H9 (cell line): ENCODE data around the gene YEATS4. TPM values are rescaled to one million over a fixed set of nuclear protein-coding genes. Genes with fewer than 3 reads are reported as not detected.

Experiments
- DNase-seq: peaks from one replicate; pipeline ENCODE4 v3.0.0-alpha.2; 2017
- H2AFZ ChIP-seq: one replicate; pipeline ENCODE4 v1.6.1; 2013; ENCODE audit warnings: mild to moderate bottlenecking, low read length, control low read depth, moderate library complexity
- H2AK5ac ChIP-seq: 2 replicates; pipeline ENCODE4 v1.6.1; 2013; ENCODE audit warnings: low read length, control low read depth, mixed read lengths; ENCODE audit not compliant: insufficient read length
- H2BK120ac ChIP-seq: one replicate; pipeline ENCODE4 v1.6.1; 2013; ENCODE audit warnings: low read depth, mild to moderate bottlenecking, low read length, control low read depth, inconsistent platforms; ENCODE audit not compliant: poor library complexity, severe bottlenecking
- H2BK12ac ChIP-seq: 2 replicates; pipeline ENCODE4 v1.6.1; 2013; ENCODE audit warnings: low read length, control low read depth, mixed read lengths, low read depth; ENCODE audit not compliant: insufficient read length
- H2BK15ac ChIP-seq: 2 replicates; pipeline ENCODE4 v1.6.1; 2013; ENCODE audit warnings: low read depth, low read length, control low read depth
- H2BK20ac ChIP-seq: one replicate; pipeline ENCODE4 v1.6.1; 2013; ENCODE audit warnings: low read depth, mild to moderate bottlenecking, low read length, control low read depth, inconsistent platforms; ENCODE audit not compliant: poor library complexity, severe bottlenecking
- H2BK5ac ChIP-seq: 2 replicates; pipeline ENCODE4 v1.6.1; 2013; ENCODE audit warnings: low read length, control low read depth, mixed read lengths; ENCODE audit not compliant: insufficient read length
- H3K14ac ChIP-seq: 2 replicates; pipeline ENCODE4 v1.6.1; 2013; ENCODE audit warnings: low read length, control low read depth; ENCODE audit not compliant: insufficient read depth
- H3K18ac ChIP-seq: 2 replicates; pipeline ENCODE4 v1.6.1; 2013; ENCODE audit warnings: low read depth, mild to moderate bottlenecking, mixed read lengths, low read length, control low read depth; ENCODE audit not compliant: insufficient read length
- H3K23ac ChIP-seq: 2 replicates; pipeline ENCODE4 v1.6.1; 2013; ENCODE audit warnings: low read length, control low read depth, mixed read lengths, low read depth; ENCODE audit not compliant: insufficient read length
- H3K23me2 ChIP-seq: 2 replicates; pipeline ENCODE4 v1.6.1; 2013; ENCODE audit warnings: low read depth, mild to moderate bottlenecking, mixed read lengths, low read length, control low read depth; ENCODE audit not compliant: insufficient read length, poor library complexity, severe bottlenecking
- H3K27ac ChIP-seq: 2 replicates; pipeline ENCODE4 v1.5.1; 2013; ENCODE audit warnings: low read length, control low read depth, mixed read lengths, low read depth; ENCODE audit not compliant: insufficient read length
- H3K27me3 ChIP-seq: 2 replicates; pipeline ENCODE4 v1.6.1; 2013; ENCODE audit warnings: low read length, control low read depth, inconsistent platforms; ENCODE audit not compliant: insufficient read depth
- H3K4ac ChIP-seq: 2 replicates; pipeline ENCODE4 v1.6.1; 2013; ENCODE audit warnings: low read depth, mild to moderate bottlenecking, control low read depth, inconsistent platforms, low read length, moderate library complexity
- H3K4me1 ChIP-seq: 2 replicates; pipeline ENCODE4 v1.6.1; 2013; ENCODE audit warnings: low read length, control low read depth, inconsistent platforms; ENCODE audit not compliant: insufficient read depth
- H3K4me2 ChIP-seq: 2 replicates; pipeline ENCODE4 v1.6.1; 2013; ENCODE audit warnings: low read length, control low read depth, mixed read lengths; ENCODE audit not compliant: insufficient read length, insufficient read depth
- H3K56ac ChIP-seq: 2 replicates; pipeline ENCODE4 v1.6.1; 2013; ENCODE audit warnings: low read depth, mild to moderate bottlenecking, mixed read lengths, low read length, control low read depth; ENCODE audit not compliant: insufficient read length
- H3K79me1 ChIP-seq: 2 replicates; pipeline ENCODE4 v1.6.1; 2013; ENCODE audit warnings: low read depth, mild to moderate bottlenecking, moderate library complexity, low read length, control low read depth, inconsistent platforms; ENCODE audit not compliant: insufficient read depth, poor library complexity, severe bottlenecking
- H3K79me2 ChIP-seq: 2 replicates; pipeline ENCODE4 v1.6.1; 2013; ENCODE audit warnings: low read length, control low read depth, inconsistent platforms; ENCODE audit not compliant: insufficient read depth
- H3K9ac ChIP-seq: 2 replicates; pipeline ENCODE4 v1.6.1; 2013; ENCODE audit warnings: low read length, control low read depth, mixed read lengths; ENCODE audit not compliant: insufficient read length; ENCODE audit errors: extremely low read depth
- H3K9me3 ChIP-seq: one replicate; pipeline ENCODE4 v1.6.1; 2013; ENCODE audit warnings: low read depth, low read length, inconsistent platforms; ENCODE audit not compliant: control insufficient read depth
- H3T11ph ChIP-seq: one replicate; pipeline ENCODE4 v1.6.1; 2013; ENCODE audit warnings: mild to moderate bottlenecking, low read length, control low read depth, inconsistent platforms
- H4K20me1 ChIP-seq: one replicate; pipeline ENCODE4 v1.6.1; 2013; ENCODE audit not compliant: control insufficient read depth, insufficient read length, insufficient read depth
- H4K5ac ChIP-seq: 2 replicates; pipeline ENCODE4 v1.6.1; 2013; ENCODE audit warnings: low read depth, mild to moderate bottlenecking, mixed read lengths, low read length, control low read depth; ENCODE audit not compliant: insufficient read length
- H4K8ac ChIP-seq: replicated peaks from 2 replicates; pipeline ENCODE4 v1.6.1; 2013; ENCODE audit warnings: low read length, control low read depth, mixed read lengths, low read depth; ENCODE audit not compliant: insufficient read length
- H4K91ac ChIP-seq: 2 replicates; pipeline ENCODE4 v1.6.1; 2013; ENCODE audit warnings: low read depth, mild to moderate bottlenecking, moderate library complexity, mixed read lengths, low read length, control low read depth; ENCODE audit not compliant: insufficient read length
- H3K27ac Mint-ChIP-seq, 3 experiments: 2 replicates in 2 of 3; 3 replicates in 1 of 3; pipeline ENCODE4 v1.8.0; 2020 to 2021; ENCODE audit warnings: mixed read lengths in 3 of 3, mild to moderate bottlenecking in 1 of 3, moderate library complexity in 1 of 3
- H3K27me3 Mint-ChIP-seq: 2 replicates; pipeline ENCODE4 v1.8.0; 2021; ENCODE audit warnings: low read depth, mild to moderate bottlenecking, moderate library complexity, mixed read lengths
- H3K36me3 Mint-ChIP-seq, 3 experiments: 2 replicates in 2 of 3; 3 replicates in 1 of 3; pipeline ENCODE4 v1.8.0; 2020 to 2021; ENCODE audit warnings: low read depth in 3 of 3, mixed read lengths in 3 of 3; ENCODE audit not compliant: insufficient read depth in 1 of 3
- H3K4me1 Mint-ChIP-seq, 2 experiments: 2 replicates each; pipeline ENCODE4 v1.8.0; 2020; ENCODE audit warnings: mixed read lengths in 2 of 2
- H3K4me3 Mint-ChIP-seq, 2 experiments: 2 replicates in 1 of 2; 3 replicates in 1 of 2; pipeline ENCODE4 v1.8.0; 2020 to 2021; ENCODE audit warnings: mild to moderate bottlenecking in 2 of 2, mixed read lengths in 2 of 2, moderate library complexity in 1 of 2
- H3K9me3 Mint-ChIP-seq, 2 experiments: 2 replicates in 1 of 2; 3 replicates in 1 of 2; pipeline ENCODE4 v1.8.0; 2020; ENCODE audit warnings: mild to moderate bottlenecking in 2 of 2, mixed read lengths in 2 of 2, moderate library complexity in 1 of 2
- CTCF ChIP-seq: fragments of 200-600 bp; sonication (generic); conservative IDR thresholded peaks from 3 replicates; pipeline ENCODE4 v1.8.0; 2021; ENCODE audit warnings: antibody characterized with exemption, mild to moderate bottlenecking
- WGBS: extraction: QIAGEN DNeasy Blood & Tissue Kit; methylation state at CpG from one replicate; pipeline ENCODE4 v1.1.7; 2013; ENCODE audit warnings: missing lambda C conversion rate, low lambda C conversion rate, mixed read lengths; ENCODE audit not compliant: insufficient read length; ENCODE audit errors: extremely low coverage; 5-methylcytosine and 5-hydroxymethylcytosine counted together
- total RNA-seq: library from RNA; stranded (reverse); gene quantifications from 2 replicates; pipeline ENCODE4 v1.2.1, GENCODE V29; 2021

The YEATS4 gene
- total RNA-seq, 1 experiment from 2014 or later = 35.6 TPM

GRCh38 chr12:69406217-69406616 lies 46.7 kb downstream of the YEATS4 start:
- no peak overlapping the region for H3K23ac ChIP-seq
- no peak overlapping the region for H3T11ph ChIP-seq
- no CpG with 5 or more reads among the region's 2 CpGs for WGBS
- no peak overlapping the region for H3K4me2 ChIP-seq
- Mint-ChIP-seq H3K27me3 (no peaks in the 10 kb centered on the region), H3K9me3 (no peaks in the 10 kb centered on the region), H3K4me1 (no peaks in the 10 kb centered on the region; a peak in 1 of 4 replicates), H3K27ac (no peak overlapping the region), H3K4me3 (no peak overlapping the region), H3K36me3 (no peaks in the 10 kb centered on the region)
- no peak for DNase-seq
- H4K5ac ChIP-seq = no peak overlapping the region
- no peak overlapping the region for H4K91ac ChIP-seq
- H3K79me2 ChIP-seq = no peaks in the 10 kb centered on the region
- no peaks in the 10 kb centered on the region for H3K4me1 ChIP-seq
- H3K56ac ChIP-seq = no peak overlapping the region
- no peak overlapping the region for H3K18ac ChIP-seq
- H2BK15ac ChIP-seq = no peak overlapping the region
- no peak overlapping the region for H2BK5ac ChIP-seq
- H4K8ac ChIP-seq = no peak overlapping the region
- no peak overlapping the region for H3K27ac ChIP-seq
- H3K4ac ChIP-seq = no peak overlapping the region
- no peak overlapping the region for H3K9ac ChIP-seq
- no peak overlapping the region for H2BK120ac ChIP-seq
- TF ChIP-seq CTCF = no peak
- no peaks in the 10 kb centered on the region for H3K9me3 ChIP-seq
- no peak overlapping the region for H2AK5ac ChIP-seq
- H2BK20ac ChIP-seq = no peak overlapping the region
- no peak overlapping the region for H2AFZ ChIP-seq
- no peak overlapping the region for H2BK12ac ChIP-seq
- H3K14ac ChIP-seq = no peak overlapping the region
- no peaks in the 10 kb centered on the region for H3K79me1 ChIP-seq
- no peaks in the 10 kb centered on the region for H4K20me1 ChIP-seq
- H3K27me3 ChIP-seq = no peaks in the 10 kb centered on the region
- no peaks in the 10 kb centered on the region for H3K23me2 ChIP-seq
